K562 (cell line): ENCODE results near the gene UBE2C. TPM values are rescaled to one million over a fixed set of nuclear protein-coding genes. Genes with fewer than 3 reads are reported as not detected.

ENCODE experiments used
- ATF6 ChIP-seq: sonication (generic); formaldehyde crosslinking; IDR thresholded peaks from 2 replicates; pipeline ENCODE4 v1.4.0; 2020; ENCODE audit warnings: mild to moderate bottlenecking, missing genetic modification reagents
- BRF2 ChIP-seq: IDR thresholded peaks from 3 replicates; pipeline ENCODE4 v1.6.1; 2011; ENCODE audit warnings: borderline replicate concordance, mild to moderate bottlenecking; ENCODE audit not compliant: insufficient read length, insufficient read depth
- CREBBP ChIP-seq: IDR thresholded peaks from one replicate; pipeline ENCODE4 v1.6.1; 2012; ENCODE audit warnings: low read depth, mild to moderate bottlenecking, control low read depth, inconsistent platforms, low read length
- CREM ChIP-seq: IDR thresholded peaks from 2 replicates; pipeline ENCODE4 v1.6.1; 2014; ENCODE audit warnings: antibody characterized with exemption, low read depth
- DPF2 ChIP-seq: fragments of 450-650 bp; IDR thresholded peaks from 2 replicates; pipeline ENCODE4 v1.6.1; 2016
- E2F6 ChIP-seq, 2 experiments: IDR thresholded peaks; 2 replicates each; pipeline ENCODE4 v1.6.1; 2011; ENCODE audit warnings: borderline replicate concordance in 1 of 2, control low read depth in 1 of 2, low read depth in 1 of 2, low read length in 1 of 2, mild to moderate bottlenecking in 1 of 2, mixed read lengths in 1 of 2, moderate library complexity in 1 of 2; ENCODE audit not compliant: insufficient read depth in 1 of 2, insufficient read length in 1 of 2, poor library complexity in 1 of 2, severe bottlenecking in 1 of 2; ENCODE audit errors: extremely low read depth in 1 of 2
- JUND ChIP-seq, 2 experiments: IDR thresholded peaks; 2 replicates in 1 of 2; 3 replicates in 1 of 2; pipeline ENCODE4 v1.6.1; 2011; ENCODE audit warnings: borderline replicate concordance in 2 of 2, low read depth in 2 of 2, low read length in 2 of 2, improper control_type of control experiment in 1 of 2, missing biosample characterization in 1 of 2, missing genetic modification characterization in 1 of 2, missing genetic modification reagents in 1 of 2
- L3MBTL2 ChIP-seq: fragments of 450-650 bp; IDR thresholded peaks from 2 replicates; pipeline ENCODE4 v1.6.1; 2016; ENCODE audit warnings: mild to moderate bottlenecking, moderate library complexity
- MIER1 ChIP-seq: fragments of 450-650 bp; IDR thresholded peaks from 2 replicates; pipeline ENCODE4 v1.6.1; 2016; ENCODE audit warnings: antibody characterized with exemption, mild to moderate bottlenecking, low read depth
- PBX2 ChIP-seq, 2 experiments: IDR thresholded peaks in 1 of 2; conservative IDR thresholded peaks in 1 of 2; 2 replicates each; pipeline ENCODE4 v1.6.1; 2016; ENCODE audit warnings: low read depth in 2 of 2, mild to moderate bottlenecking in 1 of 2, missing compliant biosample characterization in 1 of 2, missing genetic modification characterization in 1 of 2, moderate library complexity in 1 of 2
- PML ChIP-seq: IDR thresholded peaks from 2 replicates; pipeline ENCODE4 v1.6.1; 2012; ENCODE audit warnings: low read length, inconsistent platforms
- RFX1 ChIP-seq: fragments of 450-650 bp; IDR thresholded peaks from 2 replicates; pipeline ENCODE4 v1.6.1; 2016; ENCODE audit warnings: mild to moderate bottlenecking, moderate library complexity
- SNRNP70 ChIP-seq: fragments of 200-400 bp; formaldehyde crosslinking; optimal IDR thresholded peaks from 2 replicates; pipeline ENCODE3; 2017; ENCODE audit warnings: low read depth, low read length
- ZNF133 ChIP-seq: fragments of 250-450 bp; sonication (Bioruptor Pico); IDR thresholded peaks from 2 replicates; pipeline ENCODE4 v1.4.0; 2020; ENCODE audit warnings: mild to moderate bottlenecking
- ZNF3 ChIP-seq: fragments of 250-450 bp; sonication (Bioruptor Pico); IDR thresholded peaks from 2 replicates; pipeline ENCODE4 v1.5.0; 2021; ENCODE audit warnings: mild to moderate bottlenecking, moderate library complexity
- ZNF384 ChIP-seq: IDR thresholded peaks from 2 replicates; pipeline ENCODE4 v1.6.1; 2012; ENCODE audit warnings: low read depth, low read length, improper control_type of control experiment
- polyA plus RNA-seq, 8 experiments: library from polyadenylated mRNA; depleted of rRNA in 4 of 8; stranded (reverse) in 5 of 8; unstranded in 3 of 8; fragments of >200 nt; fragmentation: Nextera tagmentation in 2 of 8; fragmentation: Illumina TruSeq in 1 of 8; extraction: Ambion mirVana in 2 of 8; extraction: Trizol in 1 of 8; gene quantifications; 2 replicates each; pipeline versions ENCODE4 v1.2.1 to v1.2.3, GENCODE V29; 2011 to 2014; ENCODE audit warnings: inconsistent platforms in 1 of 8, missing spikeins in 1 of 8
- total RNA-seq, 7 experiments: library from RNA; depleted of rRNA in 6 of 7; stranded (reverse); fragments of >200 nt in 6 of 7; fragmentation: Illumina TruSeq in 2 of 7; extraction: Trizol in 2 of 7; gene quantifications; 2 replicates each; pipeline versions ENCODE4 v1.2.1 to v1.2.3, GENCODE V29; 2011 to 2021; ENCODE audit warnings: low replicate concordance in 1 of 7

UBE2C gene
- total and polyA plus RNA-seq, 9 of the 15 experiments (the other 6 are each of a cell fraction or from before 2014, with no cell fraction given): 0.51 to 1.6 (median 0.69) TPM

- TF ChIP-seq PBX2 (CRISPR knock-in tag; IDR thresholded peaks at IDR 0.05; ENCODE audit: low read depth): no peak
- TF ChIP-seq PBX2 (tag; conservative IDR thresholded peaks at IDR 0.05; ENCODE audit: low read depth): peak; percentile 50
- peak; percentile 36; the same call in 1 of the 2 replicates for TF ChIP-seq JUND (IDR thresholded peaks at IDR 0.05; ENCODE audit: borderline replicate concordance, low read depth, low read length)
- peak; percentile 54; the same call in 1 of the 3 replicates for TF ChIP-seq JUND (tag; IDR thresholded peaks at IDR 0.05; ENCODE audit: borderline replicate concordance, low read depth, low read length)
- no peak for TF ChIP-seq ZNF3 (CRISPR knock-in tag)
- TF ChIP-seq ZNF133 (CRISPR knock-in tag): no peak
- TF ChIP-seq DPF2: peak; percentile 91
- no peak for TF ChIP-seq ZNF384
- peak; percentile 16; the same call in 1 of the 2 replicates for TF ChIP-seq CREM
- no peak for TF ChIP-seq SNRNP70
- TF ChIP-seq BRF2: no peak
- TF ChIP-seq CREBBP: no peak
- no peak for TF ChIP-seq MIER1
- no peak for TF ChIP-seq ATF6 (CRISPR knock-in tag)
- no peak for TF ChIP-seq L3MBTL2
- TF ChIP-seq RFX1: no peak
- no peak for TF ChIP-seq E2F6 (IDR thresholded peaks at IDR 0.05; ENCODE audit: borderline replicate concordance in 1 of 2, extremely low read depth in 1 of 2, insufficient read depth in 1 of 2, insufficient read length in 1 of 2, low read depth in 1 of 2, low read length in 1 of 2, poor library complexity in 1 of 2, severe bottlenecking in 1 of 2)
- TF ChIP-seq PML: 0 out of 2 replicates have a peak, but pooled peaks have one; percentile 32
These were observed 38.5 kb downstream of the UBE2C start (continued) for GRCh38 chr20:45850926-45851325.
